PC-3 (cell line): Measurements from ENCODE around the gene YWHAG.

Experiments
- EZH2phosphoT487 ChIP-seq: fragments of 300-600 bp; sonication (generic); IDR thresholded peaks from 2 replicates; pipeline ENCODE4 v1.6.1; 2018; ENCODE audit warnings: mild to moderate bottlenecking, antibody characterized with exemption, low read length, borderline replicate concordance
- TF ChIP-seq, protein P1 (sequence below): fragments of 300-600 bp; sonication (generic); conservative IDR thresholded peaks from 2 replicates; pipeline ENCODE4 v1.5.1; 2017; ENCODE audit warnings: antibody characterized with exemption, low read depth, mild to moderate bottlenecking, low read length

GRCh38 chr7:76400248-76400647 lies 41.5 kb upstream of the YWHAG start:
- TF ChIP-seq, protein P1, sequence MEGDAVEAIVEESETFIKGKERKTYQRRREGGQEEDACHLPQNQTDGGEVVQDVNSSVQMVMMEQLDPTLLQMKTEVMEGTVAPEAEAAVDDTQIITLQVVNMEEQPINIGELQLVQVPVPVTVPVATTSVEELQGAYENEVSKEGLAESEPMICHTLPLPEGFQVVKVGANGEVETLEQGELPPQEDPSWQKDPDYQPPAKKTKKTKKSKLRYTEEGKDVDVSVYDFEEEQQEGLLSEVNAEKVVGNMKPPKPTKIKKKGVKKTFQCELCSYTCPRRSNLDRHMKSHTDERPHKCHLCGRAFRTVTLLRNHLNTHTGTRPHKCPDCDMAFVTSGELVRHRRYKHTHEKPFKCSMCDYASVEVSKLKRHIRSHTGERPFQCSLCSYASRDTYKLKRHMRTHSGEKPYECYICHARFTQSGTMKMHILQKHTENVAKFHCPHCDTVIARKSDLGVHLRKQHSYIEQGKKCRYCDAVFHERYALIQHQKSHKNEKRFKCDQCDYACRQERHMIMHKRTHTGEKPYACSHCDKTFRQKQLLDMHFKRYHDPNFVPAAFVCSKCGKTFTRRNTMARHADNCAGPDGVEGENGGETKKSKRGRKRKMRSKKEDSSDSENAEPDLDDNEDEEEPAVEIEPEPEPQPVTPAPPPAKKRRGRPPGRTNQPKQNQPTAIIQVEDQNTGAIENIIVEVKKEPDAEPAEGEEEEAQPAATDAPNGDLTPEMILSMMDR = no peak
- TF ChIP-seq EZH2phosphoT487 = no peak
